Articular chondrocyte of knee joint (primary cell): Measurements from ENCODE around the gene FCGR3A. TPM values are rescaled to one million over a fixed set of nuclear protein-coding genes. Genes with fewer than 3 reads are reported as not detected.

Source experiments
- total RNA-seq: library from RNA; depleted of rRNA; stranded (reverse); fragments of >200 nt; gene quantifications from 2 replicates; pipeline ENCODE4 v1.2.3, GENCODE V29; 2012

Gene FCGR3A
- not detected in 2 replicates for total RNA-seq

GRCh38 chr1:161549652-161550051 lies at the start of gene FCGR3A:
TSS of gene FCGR3A (minus strand) at chr1:161549818. CDS start at chr1:161549736, 82 bp downstream.

GRCh38 chr1:161523817-161524741 lies 25.5 kb downstream of the FCGR3A start, which contains the start of gene HSPA6:
TSS of gene HSPA6 (plus strand) at chr1:161524540. CDS start at chr1:161524659, 119 bp downstream.

Other genes with a start within 250 kb of the FCGR3A start
- gene MPZ, start 239.8 kb downstream of the FCGR3A start, total RNA-seq: 0.65 and 1.8 TPM in 2 replicates
- 24.7 and 61.3 TPM in 2 replicates for gene SDHC, start 235.4 kb downstream of the FCGR3A start, total RNA-seq
- not detected in 2 replicates for gene CFAP126, start 181.9 kb downstream of the FCGR3A start, total RNA-seq
- gene FCGR2A, start 44.4 kb downstream of the FCGR3A start, total RNA-seq: 2.2 and 3.8 TPM in 2 replicates
- 1.3 and 2.5 TPM in 2 replicates for gene HSPA6, start 25.3 kb downstream of the FCGR3A start, total RNA-seq
- not detected in 2 replicates for gene FCGR3B, start 81.4 kb upstream of the FCGR3A start, total RNA-seq
- not detected in 2 replicates for gene FCGR2B, start 113.3 kb upstream of the FCGR3A start, total RNA-seq
- gene FCRLA, start 157.4 kb upstream of the FCGR3A start, total RNA-seq: 0.52 and 1.2 TPM in 2 replicates
- 1.3 and 2.1 TPM in 2 replicates for gene FCRLB, start 171.7 kb upstream of the FCGR3A start, total RNA-seq
- 23.0 and 26.3 TPM in 2 replicates for gene DUSP12, start 200.0 kb upstream of the FCGR3A start, total RNA-seq
- gene ATF6, start 216.5 kb upstream of the FCGR3A start, total RNA-seq: 32.0 and 37.9 TPM in 2 replicates